HL-60 (cell line): ENCODE results near the gene NKX2-3.

Experiments used
- DNase-seq, 2 experiments: peaks; one replicate each; pipeline ENCODE4 v3.0.0-alpha.2; 2010 to 2020; ENCODE audit warnings: low read depth in 1 of 2, low spot score in 1 of 2
- H3K27ac ChIP-seq: fragments of 250-450 bp; sonication (Bioruptor Pico); replicated peaks from 2 replicates; pipeline ENCODE4 v1.5.1; 2020; ENCODE audit warnings: mild to moderate bottlenecking, moderate library complexity
- H3K27me3 ChIP-seq: fragments of 250-450 bp; sonication (Bioruptor Pico); 2 replicates; pipeline ENCODE4 v1.5.1; 2021; ENCODE audit warnings: mild to moderate bottlenecking, moderate library complexity; ENCODE audit not compliant: insufficient read depth, poor library complexity, severe bottlenecking
- H3K4me3 ChIP-seq: replicated peaks from 2 replicates; pipeline ENCODE4 v1.5.1; 2011; ENCODE audit warnings: mild to moderate bottlenecking, control low read depth, low read length; ENCODE audit not compliant: insufficient read depth
- GABPA ChIP-seq: IDR thresholded peaks from 2 replicates; pipeline ENCODE4 v1.6.1; 2012; ENCODE audit warnings: low read depth
- POLR2AphosphoS5 ChIP-seq: IDR thresholded peaks from 2 replicates; pipeline ENCODE4 v1.6.1; 2012; ENCODE audit warnings: low read depth
- REST ChIP-seq: IDR thresholded peaks from 2 replicates; pipeline ENCODE4 v1.6.1; 2012; ENCODE audit warnings: low read depth; ENCODE audit not compliant: insufficient replicate concordance
- SPI1 ChIP-seq: IDR thresholded peaks from 2 replicates; pipeline ENCODE4 v1.6.1; 2012; ENCODE audit warnings: low read depth, mild to moderate bottlenecking, borderline replicate concordance
- TF ChIP-seq, protein P1 (sequence below): IDR thresholded peaks from one replicate; pipeline ENCODE4 v1.5.1; 2011; ENCODE audit warnings: low read length, control low read depth, inconsistent platforms; ENCODE audit not compliant: insufficient read depth

Gene NKX2-3

DNA sequence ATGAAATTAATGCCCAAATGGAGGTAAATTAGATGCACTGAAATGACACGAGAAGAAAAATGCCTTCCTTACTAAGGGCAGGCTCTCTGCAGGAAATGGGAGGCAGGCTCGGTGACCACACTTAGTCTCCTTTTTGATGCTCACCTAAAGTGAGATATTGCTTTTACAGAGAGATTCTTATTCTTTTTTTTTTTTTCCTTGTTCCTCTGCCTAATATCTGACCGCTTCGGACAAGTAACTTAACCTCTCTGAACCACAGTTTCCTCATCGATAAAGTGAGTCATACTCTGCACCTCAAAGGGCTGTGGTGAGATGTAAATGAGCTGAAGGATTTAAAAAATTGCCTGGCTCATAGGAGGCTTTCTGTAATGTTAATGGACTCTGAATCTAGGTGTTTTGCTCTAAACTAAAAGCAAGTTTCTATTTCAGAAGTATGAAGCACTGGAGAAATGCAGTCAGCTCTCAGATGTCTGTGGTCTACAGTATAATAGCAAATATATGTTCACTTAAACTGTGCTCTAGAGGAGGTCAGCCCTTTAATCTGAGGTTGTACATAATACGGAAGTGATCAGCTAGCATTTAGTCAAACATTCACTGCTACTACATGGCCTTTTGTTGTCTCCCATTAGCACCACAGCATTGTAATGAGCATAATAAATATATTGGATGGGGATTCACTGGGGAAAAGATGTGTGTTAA, 23.2 kb downstream of the NKX2-3 start:
- no peak for DNase-seq
- peaks cover 9% of the 10 kb centered on the region for H3K27me3 ChIP-seq
- H3K27ac ChIP-seq, result no peak overlapping the region
- TF ChIP-seq, protein P1, sequence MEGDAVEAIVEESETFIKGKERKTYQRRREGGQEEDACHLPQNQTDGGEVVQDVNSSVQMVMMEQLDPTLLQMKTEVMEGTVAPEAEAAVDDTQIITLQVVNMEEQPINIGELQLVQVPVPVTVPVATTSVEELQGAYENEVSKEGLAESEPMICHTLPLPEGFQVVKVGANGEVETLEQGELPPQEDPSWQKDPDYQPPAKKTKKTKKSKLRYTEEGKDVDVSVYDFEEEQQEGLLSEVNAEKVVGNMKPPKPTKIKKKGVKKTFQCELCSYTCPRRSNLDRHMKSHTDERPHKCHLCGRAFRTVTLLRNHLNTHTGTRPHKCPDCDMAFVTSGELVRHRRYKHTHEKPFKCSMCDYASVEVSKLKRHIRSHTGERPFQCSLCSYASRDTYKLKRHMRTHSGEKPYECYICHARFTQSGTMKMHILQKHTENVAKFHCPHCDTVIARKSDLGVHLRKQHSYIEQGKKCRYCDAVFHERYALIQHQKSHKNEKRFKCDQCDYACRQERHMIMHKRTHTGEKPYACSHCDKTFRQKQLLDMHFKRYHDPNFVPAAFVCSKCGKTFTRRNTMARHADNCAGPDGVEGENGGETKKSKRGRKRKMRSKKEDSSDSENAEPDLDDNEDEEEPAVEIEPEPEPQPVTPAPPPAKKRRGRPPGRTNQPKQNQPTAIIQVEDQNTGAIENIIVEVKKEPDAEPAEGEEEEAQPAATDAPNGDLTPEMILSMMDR, result no peak
- no peak for TF ChIP-seq POLR2AphosphoS5
- TF ChIP-seq GABPA, result no peak
- TF ChIP-seq REST, result no peak
- no peak for TF ChIP-seq SPI1
- H3K4me3 ChIP-seq, result no peak overlapping the region

- DNase-seq, result no peak
- Histone ChIP-seq H3K4me3 (no peak overlapping the region), H3K27me3 (peaks cover 11% of the 10 kb centered on the region), H3K27ac (no peak overlapping the region)
- TF ChIP-seq POLR2AphosphoS5 (no peak), SPI1 (no peak), REST (no peak), GABPA (no peak)
- TF ChIP-seq, protein P1, result no peak
These were observed 24.3 kb downstream of the NKX2-3 start for GRCh38 chr10:99557044-99557443.

DNA sequence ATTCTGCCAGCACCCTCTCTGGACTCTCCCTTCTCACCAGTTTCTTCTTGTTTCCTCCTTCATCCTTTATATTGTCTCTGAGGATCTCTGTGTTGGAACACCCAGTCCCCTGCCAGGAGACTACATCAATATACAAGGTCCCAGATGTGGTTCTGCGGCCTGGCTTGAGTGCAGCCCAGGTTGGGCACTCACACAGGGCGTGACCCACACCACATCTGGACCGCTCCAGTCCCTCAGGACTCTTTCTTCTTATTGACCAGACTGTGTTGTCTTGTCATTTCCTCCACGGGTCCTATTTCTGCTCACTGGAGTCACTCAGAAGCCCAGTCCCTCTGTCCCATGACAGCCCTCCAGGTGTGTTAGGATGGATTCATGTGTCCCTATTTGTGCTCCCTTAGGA, 26.0 kb downstream of the NKX2-3 start:
- DNase-seq, result no peak
- no peak for TF ChIP-seq POLR2AphosphoS5
- no peak for TF ChIP-seq REST
- no peak for TF ChIP-seq SPI1
- no peak for TF ChIP-seq GABPA
- TF ChIP-seq, protein P1, result no peak
- H3K27me3 ChIP-seq, result peaks cover 5% of the 10 kb centered on the region
- H3K27ac ChIP-seq, result no peak overlapping the region
- no peak overlapping the region for H3K4me3 ChIP-seq
